ENCODE measurements around the gene CRIP1. TPM values are rescaled to one million over a fixed set of nuclear protein-coding genes. Genes with fewer than 3 reads are reported as not detected.

The CRIP1 gene
- total and polyA plus RNA-seq, 2 experiments from 2014 or later = 1.8 to 14.7 TPM

DNA sequence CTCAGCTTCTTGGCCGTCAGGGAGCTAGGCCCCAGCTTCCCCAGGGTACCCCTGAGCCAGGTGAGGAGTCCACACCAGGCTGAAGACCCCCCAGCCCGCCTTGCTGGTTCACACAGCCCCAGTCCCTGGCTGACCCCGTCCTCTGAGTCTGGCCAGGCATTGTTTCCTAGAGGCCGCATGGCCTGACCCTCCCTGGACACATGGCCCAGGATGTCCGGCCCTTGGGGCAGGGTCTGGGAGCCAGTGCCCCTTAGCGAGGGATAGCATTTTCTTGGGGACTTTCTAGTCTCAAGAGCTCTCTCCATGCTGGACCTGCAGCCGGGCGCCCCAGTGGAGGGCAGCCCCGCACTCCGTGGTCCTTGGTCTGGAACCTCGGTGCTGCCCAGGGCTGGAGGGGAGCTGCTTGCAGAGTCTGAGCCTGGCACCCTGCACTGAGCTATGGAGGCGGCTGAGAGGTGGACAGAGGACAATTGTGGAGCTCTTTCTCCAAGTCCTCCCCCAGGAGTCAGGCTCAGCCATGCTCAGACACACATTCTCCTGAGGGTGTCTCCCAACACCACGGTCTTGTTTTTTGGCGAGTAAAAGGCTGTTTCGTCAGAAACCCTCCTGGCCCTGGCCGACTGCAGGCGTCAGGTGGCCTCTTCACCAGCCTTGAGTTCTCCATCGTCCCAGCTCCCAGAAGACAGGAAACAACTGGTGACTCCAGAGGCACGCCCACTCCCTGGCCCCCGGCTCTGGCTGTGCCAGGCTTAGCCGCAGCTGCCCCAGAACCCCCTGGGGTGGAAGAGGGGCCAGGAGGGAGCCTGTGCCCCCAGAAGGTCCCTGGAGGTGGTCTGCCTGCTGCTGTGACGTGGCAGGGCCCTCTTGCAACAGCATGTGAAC lies 29.7 kb upstream of the CRIP1 start:
- H3K4me2 ChIP-seq = no peak overlapping the region
- no peaks in the 10 kb centered on the region for H3K36me3 ChIP-seq (replicated peaks; ENCODE audit: insufficient read depth, low read depth)
- H3K4me3 ChIP-seq = no peak overlapping the region
- H3K4me1 ChIP-seq (ENCODE audit: insufficient read depth) = no peaks in the 10 kb centered on the region
- no peaks in the 10 kb centered on the region for H4K20me1 ChIP-seq (ENCODE audit: insufficient read depth, poor library complexity, severe bottlenecking)
- H3K9me3 ChIP-seq (ENCODE audit: low read depth) = no peaks in the 10 kb centered on the region
- no peaks in the 10 kb centered on the region for H3K79me2 ChIP-seq
- H3K27ac ChIP-seq = no peak overlapping the region
- DNase-seq (ENCODE audit: low spot score) = no peak
- H3K27me3 ChIP-seq = no peaks in the 10 kb centered on the region
- no peak overlapping the region for H2AFZ ChIP-seq
- TF ChIP-seq EZH2phosphoT487 (IDR thresholded peaks at IDR 0.05; ENCODE audit: low read depth, severe bottlenecking, unreplicated experiment) = no peak
- no peak for TF ChIP-seq CTCF (IDR thresholded peaks at IDR 0.05; ENCODE audit: poor library complexity)
- no peak for TF ChIP-seq EZH2 (IDR thresholded peaks at IDR 0.05; ENCODE audit: borderline replicate concordance)
- H3K9me2 ChIP-seq (replicated peaks; ENCODE audit: insufficient read depth) = no peaks in the 10 kb centered on the region
- WGBS (ENCODE audit: low lambda C conversion rate, missing lambda C conversion rate) = 95% methylated on average over 22 of the region's 22 CpGs

GRCh38 chr14:105458010-105458409 lies 28.7 kb upstream of the CRIP1 start:
- Histone ChIP-seq H3K9me3 (ENCODE audit: low read depth) (no peaks in the 10 kb centered on the region), H3K27ac (no peak overlapping the region), H3K4me2 (no peak overlapping the region), H4K20me1 (ENCODE audit: insufficient read depth, poor library complexity, severe bottlenecking) (no peaks in the 10 kb centered on the region), H3K27me3 (no peaks in the 10 kb centered on the region), H3K36me3 (replicated peaks; ENCODE audit: insufficient read depth, low read depth) (no peaks in the 10 kb centered on the region), H3K4me1 (ENCODE audit: insufficient read depth) (no peaks in the 10 kb centered on the region), H3K79me2 (no peaks in the 10 kb centered on the region), H2AFZ (no peak overlapping the region), H3K4me3 (no peak overlapping the region), H3K9me2 (replicated peaks; ENCODE audit: insufficient read depth) (no peaks in the 10 kb centered on the region)
- WGBS (ENCODE audit: low lambda C conversion rate, missing lambda C conversion rate) = 92% methylated on average over 18 of the region's 18 CpGs
- DNase-seq (ENCODE audit: low spot score) = no peak
- TF ChIP-seq CTCF (IDR thresholded peaks at IDR 0.05; ENCODE audit: poor library complexity) (no peak), EZH2 (IDR thresholded peaks at IDR 0.05; ENCODE audit: borderline replicate concordance) (no peak)

GRCh38 chr14:105458571-105458970 lies 28.1 kb upstream of the CRIP1 start:
- Histone ChIP-seq H2AFZ (no peak overlapping the region), H3K4me2 (no peak overlapping the region), H3K79me2 (no peaks in the 10 kb centered on the region), H3K27ac (no peak overlapping the region), H3K4me1 (ENCODE audit: insufficient read depth) (no peaks in the 10 kb centered on the region), H3K36me3 (replicated peaks; ENCODE audit: insufficient read depth, low read depth) (no peaks in the 10 kb centered on the region), H4K20me1 (ENCODE audit: insufficient read depth, poor library complexity, severe bottlenecking) (no peaks in the 10 kb centered on the region), H3K27me3 (no peaks in the 10 kb centered on the region), H3K4me3 (no peak overlapping the region), H3K9me2 (replicated peaks; ENCODE audit: insufficient read depth) (no peaks in the 10 kb centered on the region), H3K9me3 (ENCODE audit: low read depth) (no peaks in the 10 kb centered on the region)
- 91% methylated on average over 14 of the region's 14 CpGs for WGBS (ENCODE audit: low lambda C conversion rate, missing lambda C conversion rate)
- no peak for DNase-seq (ENCODE audit: low spot score)
- no peak for TF ChIP-seq EZH2phosphoT487 (IDR thresholded peaks at IDR 0.05; ENCODE audit: low read depth, severe bottlenecking, unreplicated experiment)
- no peak for TF ChIP-seq CTCF (IDR thresholded peaks at IDR 0.05; ENCODE audit: poor library complexity)
- TF ChIP-seq EZH2 (IDR thresholded peaks at IDR 0.05; ENCODE audit: borderline replicate concordance) = no peak
